GM11168 (cell line): ENCODE results near the gene CT45A6.
"Not testable (repeated sequence)": the region's sequence is repeated elsewhere in the genome, so short reads cannot be mapped to it uniquely, and the experiment has no call there.

Source experiments
- in situ Hi-C: fragments of 300-500 bp; cut with MboI; formaldehyde crosslinking; loops from one replicate; pipeline ENCODE4 v1.12.0; 2022; ENCODE audit warnings: low sequenced_read_pairs; ENCODE audit not compliant: unreplicated experiment

CT45A6 gene

DNA sequence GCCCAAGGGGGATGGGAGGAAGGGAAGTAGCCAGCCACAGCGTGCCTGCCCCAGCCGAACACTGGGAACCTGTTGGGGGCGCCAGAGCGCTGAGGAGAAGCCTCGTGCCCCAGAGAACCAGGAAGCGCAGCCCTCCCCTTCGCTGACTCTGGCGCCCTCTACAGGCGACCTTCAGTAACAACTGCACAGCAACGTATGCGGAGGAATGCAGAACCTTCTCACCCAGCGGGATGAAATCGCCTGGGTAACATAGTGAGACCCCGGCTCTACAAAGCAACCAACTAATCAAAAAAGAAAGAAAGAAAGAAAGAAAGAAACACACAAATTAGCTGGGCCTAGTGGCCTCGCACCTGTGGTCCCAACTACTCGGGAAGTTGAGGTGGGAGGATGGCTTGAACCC lies at the start of gene CT45A6:
Gene CT45A6, minus strand, starts transcription at position 101 of the 400 bp plus-strand sequence. CDS start 3,794 bp downstream, outside the sequence.
- in situ Hi-C loops = not testable (repeated sequence)

GRCh38 chrX:135837180-135837579 lies 34.6 kb upstream of the CT45A6 start, which contains the start of gene CT45A7:
Gene CT45A7, minus strand, starts transcription at chrX:135837280. Its CDS starts 3,747 bp downstream, at chrX:135833533.
- in situ Hi-C loops = not testable (repeated sequence)

DNA sequence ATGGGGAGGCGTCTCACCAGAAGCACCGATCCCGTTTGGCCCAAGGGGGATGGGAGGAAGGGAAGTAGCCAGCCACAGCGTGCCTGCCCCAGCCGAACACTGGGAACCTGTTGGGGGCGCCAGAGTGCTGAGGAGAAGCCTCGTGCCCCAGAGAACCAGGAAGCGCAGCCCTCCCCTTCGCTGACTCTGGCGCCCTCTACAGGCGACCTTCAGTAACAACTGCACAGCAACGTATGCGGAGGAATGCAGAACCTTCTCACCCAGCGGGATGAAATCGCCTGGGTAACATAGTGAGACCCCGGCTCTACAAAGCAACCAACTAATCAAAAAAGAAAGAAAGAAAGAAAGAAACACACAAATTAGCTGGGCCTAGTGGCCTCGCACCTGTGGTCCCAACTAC lies 17.3 kb upstream of the CT45A6 start, which contains the start of gene CT45A2:
Gene CT45A2, minus strand, starts transcription at position 101 of the 400 bp plus-strand sequence. CDS start 3,747 bp downstream, outside the sequence.
- in situ Hi-C loops = not testable (repeated sequence)

DNA sequence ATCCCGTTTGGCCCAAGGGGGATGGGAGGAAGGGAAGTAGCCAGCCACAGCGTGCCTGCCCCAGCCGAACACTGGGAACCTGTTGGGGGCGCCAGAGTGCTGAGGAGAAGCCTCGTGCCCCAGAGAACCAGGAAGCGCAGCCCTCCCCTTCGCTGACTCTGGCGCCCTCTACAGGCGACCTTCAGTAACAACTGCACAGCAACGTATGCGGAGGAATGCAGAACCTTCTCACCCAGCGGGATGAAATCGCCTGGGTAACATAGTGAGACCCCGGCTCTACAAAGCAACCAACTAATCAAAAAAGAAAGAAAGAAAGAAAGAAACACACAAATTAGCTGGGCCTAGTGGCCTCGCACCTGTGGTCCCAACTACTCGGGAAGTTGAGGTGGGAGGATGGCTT lies 17.2 kb downstream of the CT45A6 start, which contains the start of gene CT45A5:
Gene CT45A5, minus strand, starts transcription at position 101 of the 400 bp plus-strand sequence. CDS start 3,774 bp downstream, outside the sequence.
- in situ Hi-C loops = not testable (repeated sequence)

DNA sequence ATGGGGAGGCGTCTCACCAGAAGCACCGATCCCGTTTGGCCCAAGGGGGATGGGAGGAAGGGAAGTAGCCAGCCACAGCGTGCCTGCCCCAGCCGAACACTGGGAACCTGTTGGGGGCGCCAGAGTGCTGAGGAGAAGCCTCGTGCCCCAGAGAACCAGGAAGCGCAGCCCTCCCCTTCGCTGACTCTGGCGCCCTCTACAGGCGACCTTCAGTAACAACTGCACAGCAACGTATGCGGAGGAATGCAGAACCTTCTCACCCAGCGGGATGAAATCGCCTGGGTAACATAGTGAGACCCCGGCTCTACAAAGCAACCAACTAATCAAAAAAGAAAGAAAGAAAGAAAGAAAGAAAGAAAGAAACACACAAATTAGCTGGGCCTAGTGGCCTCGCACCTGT lies 34.5 kb downstream of the CT45A6 start, which contains the start of gene CT45A3:
Gene CT45A3, minus strand, starts transcription at position 101 of the 400 bp plus-strand sequence. CDS start 3,747 bp downstream, outside the sequence.
- in situ Hi-C loops = not testable (repeated sequence)

- in situ Hi-C loops = not testable (repeated sequence)
Measured at GRCh38 chrX:135744739-135745138, 57.8 kb downstream of the CT45A6 start.
